ENCODE results near the gene MTX2. TPM values are rescaled to one million over a fixed set of nuclear protein-coding genes. Genes with fewer than 3 reads are reported as not detected.

Gene MTX2
- total and polyA plus RNA-seq, 9 of the 15 experiments (the other 6 are each of a cell fraction or from before 2014, with no cell fraction given): 38.1 to 170 (median 88.0) TPM

DNA sequence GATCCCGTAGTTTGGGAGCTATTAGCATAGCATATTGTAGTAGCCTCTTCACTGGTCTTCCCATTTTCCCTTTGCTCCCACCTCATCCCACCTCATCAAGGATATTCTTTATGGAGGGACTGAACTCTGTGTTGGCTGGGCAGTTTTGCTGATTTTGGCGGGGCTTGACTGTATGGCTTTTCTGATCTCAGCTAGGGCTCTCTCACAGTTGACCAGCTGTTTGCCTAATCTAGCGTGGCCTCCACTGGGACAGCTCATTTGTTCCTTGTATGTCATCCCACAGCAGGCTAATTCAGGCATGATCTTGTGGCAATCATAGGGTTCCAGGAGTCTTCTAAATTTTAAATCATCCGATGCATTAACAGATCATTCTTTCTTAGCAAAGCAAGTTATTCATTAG lies 30.2 kb upstream of the MTX2 start:
- no peak overlapping the region for H3K4me3 ChIP-seq
- BruUV-seq (replicated peaks): no TSS peak
- no peak for ATAC-seq
- peaks cover 7 to 20% of the 10 kb centered on the region in 2 experiments for H3K27me3 ChIP-seq (ENCODE audit: control insufficient read depth in 2 of 2, insufficient read depth in 2 of 2, low read length in 2 of 2)
- H3K4me2 ChIP-seq (ENCODE audit: insufficient read depth, low read length): no peak overlapping the region
- no peak for FAIRE-seq
- H3K9me1 ChIP-seq (ENCODE audit: control insufficient read depth, insufficient read depth, low read length): no peaks in the 10 kb centered on the region
- no peaks in the 10 kb centered on the region for H3K9me3 ChIP-seq (replicated peaks; ENCODE audit: control insufficient read depth, insufficient read depth, low read depth, low read length)
- H4K20me1 ChIP-seq (replicated peaks; ENCODE audit: control insufficient read depth, insufficient read depth, low read length): no peaks in the 10 kb centered on the region
- DNase-seq (ENCODE audit: extremely low read depth in 1 of 4, low spot score in 3 of 4): no peak
- in situ Hi-C loops (cut with MboI): no loop called here
- TF ChIP-seq NCOR1 (IDR thresholded peaks at IDR 0.05) (no peak), THRB (CRISPR knock-in tag; conservative IDR thresholded peaks at IDR 0.05) (no peak)
- ChIA-PET CTCF (ENCODE audit: low intra/inter-chr PET ratio) (no interaction called here), POLR2A (interaction anchor here (1.4 to 1.7 kb wide), 3 partner anchors 8 to 16 kb away, joined by 3 to 7 read pairs (median 4); no protein-coding TSS in a partner anchor)
- no peaks in the 10 kb centered on the region for H3K4me1 ChIP-seq (replicated peaks in 1 of 2; ENCODE audit: control insufficient read depth in 2 of 2, insufficient read depth in 2 of 2, low read length in 2 of 2)
- H2AFZ ChIP-seq (ENCODE audit: low read depth, low read length): no peak overlapping the region
- H3K9ac ChIP-seq (ENCODE audit: insufficient read depth in 1 of 2, low read depth in 2 of 2, low read length in 2 of 2): no peak overlapping the region
- H3K27ac ChIP-seq (ENCODE audit: extremely low read depth, low read depth, low read length): no peak overlapping the region
- intact Hi-C loops (cut with micrococcal nuclease): no loop called here
- WGBS (ENCODE audit: insufficient coverage, low coverage, missing lambda C conversion rate): 0% methylated on average over 4 of the region's 4 CpGs
- H3K36me3 ChIP-seq (ENCODE audit: control insufficient read depth, insufficient read depth, low read length): no peaks in the 10 kb centered on the region
- no peaks in the 10 kb centered on the region for H3K79me2 ChIP-seq (ENCODE audit: control insufficient read depth, insufficient read depth, low read length)

- no peak overlapping the region for H3K27ac ChIP-seq (ENCODE audit: extremely low read depth, low read depth, low read length)
- H3K9ac ChIP-seq (ENCODE audit: insufficient read depth in 1 of 2, low read depth in 2 of 2, low read length in 2 of 2): no peak overlapping the region
- POLR2A ChIA-PET: interaction anchor here (1.5 kb wide), 1 partner anchor 9 kb away, joined by 3 read pairs; no protein-coding TSS in a partner anchor
- no peak for DNase-seq (ENCODE audit: extremely low read depth in 1 of 4, low spot score in 3 of 4)
- TF ChIP-seq CCAR2 (IDR thresholded peaks at IDR 0.05; ENCODE audit: low read depth, low read length): no peak
- TF ChIP-seq, protein P1, sequence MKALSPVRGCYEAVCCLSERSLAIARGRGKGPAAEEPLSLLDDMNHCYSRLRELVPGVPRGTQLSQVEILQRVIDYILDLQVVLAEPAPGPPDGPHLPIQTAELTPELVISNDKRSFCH (CRISPR knock-in tag; IDR thresholded peaks at IDR 0.05): no peak
- TF ChIP-seq, protein P1 (tag; IDR thresholded peaks at IDR 0.05): peak; percentile 46; the same call in 1 of the 2 replicates
- H4K20me1 ChIP-seq (replicated peaks; ENCODE audit: control insufficient read depth, insufficient read depth, low read length): no peaks in the 10 kb centered on the region
- no peak for ATAC-seq
- H3K9me1 ChIP-seq (ENCODE audit: control insufficient read depth, insufficient read depth, low read length): no peaks in the 10 kb centered on the region
- no peak overlapping the region for H2AFZ ChIP-seq (ENCODE audit: low read depth, low read length)
- FAIRE-seq: no peak
- in situ Hi-C loops (cut with MboI) (no loop called here), intact Hi-C loops (cut with micrococcal nuclease) (no loop called here)
- H3K4me3 ChIP-seq: no peak overlapping the region
- no peak overlapping the region for H3K4me2 ChIP-seq (ENCODE audit: insufficient read depth, low read length)
- WGBS (ENCODE audit: insufficient coverage, low coverage, missing lambda C conversion rate): 0% methylated on average over 1 of the region's 1 CpG
- no TSS peak for BruUV-seq (replicated peaks)
- no peaks in the 10 kb centered on the region for H3K9me3 ChIP-seq (replicated peaks; ENCODE audit: control insufficient read depth, insufficient read depth, low read depth, low read length)
- CTCF ChIA-PET (ENCODE audit: low intra/inter-chr PET ratio): no interaction called here
- peaks cover 7 to 28% of the 10 kb centered on the region in 2 experiments for H3K27me3 ChIP-seq (ENCODE audit: control insufficient read depth in 2 of 2, insufficient read depth in 2 of 2, low read length in 2 of 2)
- H3K4me1 ChIP-seq (replicated peaks in 1 of 2; ENCODE audit: control insufficient read depth in 2 of 2, insufficient read depth in 2 of 2, low read length in 2 of 2): no peaks in the 10 kb centered on the region
- no peaks in the 10 kb centered on the region for H3K79me2 ChIP-seq (ENCODE audit: control insufficient read depth, insufficient read depth, low read length)
- H3K36me3 ChIP-seq (ENCODE audit: control insufficient read depth, insufficient read depth, low read length): no peaks in the 10 kb centered on the region
Measured at GRCh38 chr2:176240301-176240700, 28.9 kb upstream of the MTX2 start.

Measured in K562 (cell line).